ENCODE data around the gene HEYL. TPM values are rescaled to one million over a fixed set of nuclear protein-coding genes. Genes with fewer than 3 reads are reported as not detected.

HEYL gene
- total and polyA plus RNA-seq, 8 donors, result 12.0 to 34.6 (median 31.3) TPM

DNA sequence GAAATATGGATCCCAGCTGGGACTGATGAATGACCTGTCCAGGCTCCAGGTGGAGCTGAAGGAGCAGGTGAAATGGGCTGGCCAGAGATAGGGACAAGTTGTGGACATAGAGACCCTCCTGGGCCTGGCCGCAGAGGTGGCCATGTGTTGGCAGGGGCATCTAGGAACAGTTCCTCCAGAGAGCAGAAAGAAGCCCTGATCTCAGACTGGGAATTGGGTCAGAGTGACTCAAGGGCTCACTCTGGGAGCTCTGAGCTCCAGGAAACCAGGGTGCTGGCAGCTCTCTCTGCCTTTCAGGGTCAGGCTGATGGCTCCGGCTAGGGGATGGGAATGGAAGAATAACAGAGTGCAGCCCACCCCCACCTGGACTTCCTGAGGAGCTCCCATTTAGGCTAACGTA is 29.5 kb upstream of the HEYL start:
- FAIRE-seq (no peak), ATAC-seq (no peak), DNase-seq (peak in 1 of 6 donors; percentile 13)
- H3K27me3 ChIP-seq, result no peaks in the 10 kb centered on the region
- WGBS, 2 donors, result 91 to 92% methylated on average over 3 of the region's 3 CpGs
- no peaks in the 10 kb centered on the region for H3K36me3 ChIP-seq
- intact Hi-C loops (cut with DNase I), result no loop called here
- TF ChIP-seq, protein P1, sequence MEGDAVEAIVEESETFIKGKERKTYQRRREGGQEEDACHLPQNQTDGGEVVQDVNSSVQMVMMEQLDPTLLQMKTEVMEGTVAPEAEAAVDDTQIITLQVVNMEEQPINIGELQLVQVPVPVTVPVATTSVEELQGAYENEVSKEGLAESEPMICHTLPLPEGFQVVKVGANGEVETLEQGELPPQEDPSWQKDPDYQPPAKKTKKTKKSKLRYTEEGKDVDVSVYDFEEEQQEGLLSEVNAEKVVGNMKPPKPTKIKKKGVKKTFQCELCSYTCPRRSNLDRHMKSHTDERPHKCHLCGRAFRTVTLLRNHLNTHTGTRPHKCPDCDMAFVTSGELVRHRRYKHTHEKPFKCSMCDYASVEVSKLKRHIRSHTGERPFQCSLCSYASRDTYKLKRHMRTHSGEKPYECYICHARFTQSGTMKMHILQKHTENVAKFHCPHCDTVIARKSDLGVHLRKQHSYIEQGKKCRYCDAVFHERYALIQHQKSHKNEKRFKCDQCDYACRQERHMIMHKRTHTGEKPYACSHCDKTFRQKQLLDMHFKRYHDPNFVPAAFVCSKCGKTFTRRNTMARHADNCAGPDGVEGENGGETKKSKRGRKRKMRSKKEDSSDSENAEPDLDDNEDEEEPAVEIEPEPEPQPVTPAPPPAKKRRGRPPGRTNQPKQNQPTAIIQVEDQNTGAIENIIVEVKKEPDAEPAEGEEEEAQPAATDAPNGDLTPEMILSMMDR (IDR thresholded peaks at IDR 0.05), result no peak
- H3K4me1 ChIP-seq, result no peaks in the 10 kb centered on the region
- H3K27ac ChIP-seq, result no peak overlapping the region
- H3K9me3 ChIP-seq, result no peaks in the 10 kb centered on the region
- no peak overlapping the region for H3K4me3 ChIP-seq

DNA sequence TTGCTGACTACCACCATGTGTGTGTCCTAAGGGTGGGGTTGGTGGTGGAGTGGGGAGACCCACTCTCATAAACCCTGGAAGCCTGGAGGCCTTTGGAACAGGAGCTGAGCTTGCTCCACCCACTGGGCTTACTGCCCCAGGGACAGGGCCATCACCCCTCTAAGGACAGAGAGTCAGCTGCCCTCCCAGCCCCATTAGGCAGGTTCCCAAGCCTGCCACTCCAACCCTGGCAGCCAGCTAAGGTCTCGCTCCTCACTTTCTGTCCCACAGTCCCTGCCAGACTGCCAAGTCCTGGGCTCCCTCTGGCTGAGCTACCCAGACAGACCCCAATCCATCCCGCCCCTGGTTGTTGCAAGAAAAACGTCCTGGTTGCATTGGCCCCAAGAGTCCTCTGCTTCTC is 28.7 kb upstream of the HEYL start:
- Histone ChIP-seq H3K27me3 (no peaks in the 10 kb centered on the region), H3K4me1 (no peaks in the 10 kb centered on the region), H3K4me3 (no peak overlapping the region), H3K27ac (no peak overlapping the region), H3K36me3 (no peaks in the 10 kb centered on the region), H3K9me3 (no peaks in the 10 kb centered on the region)
- WGBS, 2 donors, result 84 to 94% methylated on average over 3 of the region's 3 CpGs
- intact Hi-C loops (cut with DNase I), result no loop called here
- FAIRE-seq (no peak), DNase-seq (peak in 1 of 6 donors; percentile 24), ATAC-seq (no peak)
- TF ChIP-seq, protein P1 (IDR thresholded peaks at IDR 0.05), result no peak

DNA sequence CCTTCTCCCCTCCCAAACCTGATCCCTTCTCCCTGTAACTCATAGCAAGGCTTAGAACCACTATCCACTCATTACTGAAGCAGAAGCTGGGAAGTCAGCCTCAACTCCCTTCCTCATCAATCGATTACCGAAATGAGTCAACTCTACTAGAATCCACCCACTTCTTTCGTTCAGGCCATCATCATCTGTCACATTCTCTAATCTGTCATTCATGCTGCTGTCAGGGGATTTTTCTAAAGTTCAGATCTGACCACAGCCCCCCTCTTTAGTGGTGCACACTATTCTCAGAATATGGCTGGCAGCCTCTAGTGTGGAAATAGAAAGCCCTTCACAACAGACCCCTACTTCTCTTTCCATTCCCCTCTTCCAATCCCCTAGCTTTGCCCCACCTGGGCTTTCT is 27.3 kb upstream of the HEYL start:
- TF ChIP-seq, protein P1 (IDR thresholded peaks at IDR 0.05), result no peak
- Histone ChIP-seq H3K4me1 (no peaks in the 10 kb centered on the region), H3K9me3 (no peaks in the 10 kb centered on the region), H3K27ac (no peak overlapping the region), H3K4me3 (no peak overlapping the region), H3K36me3 (no peaks in the 10 kb centered on the region), H3K27me3 (no peaks in the 10 kb centered on the region)
- no peak for ATAC-seq
- intact Hi-C loops (cut with DNase I), result no loop called here
- 86 to 90% methylated on average over 3 of the region's 3 CpGs for WGBS, 2 donors
- FAIRE-seq, result no peak
- DNase-seq, result no peak

DNA sequence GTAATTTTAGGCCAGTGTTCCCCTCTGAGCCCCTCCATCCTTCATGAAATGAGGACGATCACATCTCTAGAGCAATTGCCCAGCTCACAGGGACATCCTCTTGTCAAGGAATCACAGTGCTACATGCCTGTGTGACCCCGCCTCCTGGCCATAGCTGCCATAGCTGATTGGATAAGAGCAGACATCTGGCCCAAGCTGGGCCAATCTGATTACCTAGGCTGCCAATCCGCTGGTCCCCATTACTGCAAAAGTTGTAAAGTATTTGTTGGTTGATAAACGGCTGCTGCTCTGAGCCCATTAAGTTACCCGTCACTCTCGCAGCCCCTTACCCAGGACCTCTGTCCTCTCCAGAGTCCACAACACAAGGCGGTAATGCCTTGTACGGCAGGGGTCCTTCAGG is 24.1 kb upstream of the HEYL start:
- no peak for DNase-seq
- Histone ChIP-seq H3K27ac (no peak overlapping the region), H3K36me3 (no peaks in the 10 kb centered on the region), H3K9me3 (no peaks in the 10 kb centered on the region), H3K27me3 (no peaks in the 10 kb centered on the region), H3K4me1 (no peaks in the 10 kb centered on the region), H3K4me3 (no peak overlapping the region)
- TF ChIP-seq, protein P1 (IDR thresholded peaks at IDR 0.05), result no peak
- WGBS, 2 donors, result 78 to 87% methylated on average over 8 of the region's 8 CpGs
- no peak for FAIRE-seq
- intact Hi-C loops (cut with DNase I), result loop anchor here in 1 of 3 donors (5.0 kb wide), 1 partner anchor 51 kb away; no protein-coding TSS in a partner anchor
- no peak for ATAC-seq

DNA sequence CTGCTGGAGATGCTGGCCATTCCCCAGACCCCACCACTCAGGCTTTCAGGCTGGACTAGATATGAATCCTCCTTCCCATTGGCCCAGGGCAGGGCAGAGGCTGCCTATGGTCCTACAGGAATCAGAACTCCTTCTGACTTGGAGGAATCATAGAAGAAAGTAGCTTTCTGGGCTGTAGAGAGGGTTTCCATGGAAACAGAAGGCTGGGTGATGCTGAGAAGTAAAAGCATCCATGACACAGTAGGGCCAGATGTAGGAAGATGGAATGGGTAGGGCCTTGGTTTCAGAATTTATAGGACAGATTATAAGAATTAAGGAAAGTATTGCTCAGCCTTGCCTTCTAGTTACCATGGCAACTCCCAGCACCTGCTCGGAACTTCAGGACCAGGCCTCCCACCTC is 23.4 kb upstream of the HEYL start:
- no peak for FAIRE-seq

More for the DNA sequence above, 23.4 kb upstream of the HEYL start:
- Histone ChIP-seq H3K27me3 (no peaks in the 10 kb centered on the region), H3K36me3 (no peaks in the 10 kb centered on the region), H3K27ac (no peak overlapping the region), H3K4me3 (no peak overlapping the region), H3K9me3 (no peaks in the 10 kb centered on the region), H3K4me1 (no peaks in the 10 kb centered on the region)
- WGBS, 2 donors, result 94 to 100% methylated on average over 1 of the region's 1 CpG
- no peak for DNase-seq
- intact Hi-C loops (cut with DNase I), result loop anchor here in 1 of 3 donors (5.0 kb wide), 1 partner anchor 51 kb away; no protein-coding TSS in a partner anchor
- no peak for ATAC-seq
- TF ChIP-seq, protein P1 (IDR thresholded peaks at IDR 0.05), result no peak

Measured in pancreas (tissue), 10 donors.